ENCODE measurements around the gene SNX33.

The SNX33 gene

GRCh38 chr15:75641603-75642002 is 6.1 kb upstream of the SNX33 start:
- no peak for DNase-seq (ENCODE audit: low spot score)

- no peak for DNase-seq (ENCODE audit: low spot score)
Observed at GRCh38 chr15:75644376-75644775, 3.3 kb upstream of the SNX33 start.

- no peak for DNase-seq (ENCODE audit: low spot score)
Observed at GRCh38 chr15:75646112-75646943, 1.4 kb upstream of the SNX33 start.

- peak; percentile 29 for DNase-seq (ENCODE audit: low spot score)
Observed at GRCh38 chr15:75646944-75647364, 758 bp upstream of the SNX33 start.

GRCh38 chr15:75648156-75649000 is 666 bp downstream of the SNX33 start:
- DNase-seq (ENCODE audit: low spot score): peak; percentile 29

GRCh38 chr15:75649045-75649761 is 1.5 kb downstream of the SNX33 start:
- DNase-seq (ENCODE audit: low spot score): no peak

GRCh38 chr15:75649848-75650247 is 2.1 kb downstream of the SNX33 start:
- no peak for DNase-seq (ENCODE audit: low spot score)

GRCh38 chr15:75650908-75651809 is 3.4 kb downstream of the SNX33 start:
- no peak for DNase-seq (ENCODE audit: low spot score)

GRCh38 chr15:75651810-75652543 is 4.3 kb downstream of the SNX33 start:
- DNase-seq (ENCODE audit: low spot score): no peak

- no peak for DNase-seq (ENCODE audit: low spot score)
Observed at GRCh38 chr15:75653347-75653913, 5.7 kb downstream of the SNX33 start.

GRCh38 chr15:75654201-75654907 is 6.6 kb downstream of the SNX33 start:
- no peak for DNase-seq (ENCODE audit: low spot score)

- no peak for DNase-seq (ENCODE audit: low spot score)
Observed at GRCh38 chr15:75655931-75656330, 8.2 kb downstream of the SNX33 start.

- no peak for DNase-seq (ENCODE audit: low spot score)
Observed at GRCh38 chr15:75656331-75656730, 8.6 kb downstream of the SNX33 start.

GRCh38 chr15:75656813-75657212 is 9.1 kb downstream of the SNX33 start:
- no peak for DNase-seq (ENCODE audit: low spot score)

- no peak for DNase-seq (ENCODE audit: low spot score)
Observed at GRCh38 chr15:75659141-75659771, 11.5 kb downstream of the SNX33 start.

GRCh38 chr15:75659928-75660645 is 12.4 kb downstream of the SNX33 start:
- DNase-seq (ENCODE audit: low spot score): peak; percentile 19

GRCh38 chr15:75661100-75661755 is 13.5 kb downstream of the SNX33 start:
- DNase-seq (ENCODE audit: low spot score): no peak

- DNase-seq (ENCODE audit: low spot score): no peak
Observed at GRCh38 chr15:75661756-75662140, 14.0 kb downstream of the SNX33 start.
